GM23338 (cell line): Measurements from ENCODE around the gene RNF13. TPM values are rescaled to one million over a fixed set of nuclear protein-coding genes. Genes with fewer than 3 reads are reported as not detected.

Source experiments
- ATAC-seq: fragments of 200-7000 bp; cut with Tn5 transposase; 3 replicates; pipeline ENCODE4 v1.9.1; 2020
- DNase-seq: peaks from one replicate; pipeline ENCODE4 v3.0.0-alpha.2; 2015; ENCODE audit warnings: low spot score
- H2AFZ ChIP-seq: fragments of 200-600 bp; sonication (generic); 2 replicates; pipeline ENCODE4 v1.8.0; 2016; ENCODE audit warnings: antibody characterized with exemption, mild to moderate bottlenecking, moderate library complexity
- H3F3A ChIP-seq: fragments of 200-600 bp; sonication (generic); replicated peaks from 2 replicates; pipeline ENCODE4 v1.8.0; 2017; ENCODE audit warnings: antibody characterized with exemption, mixed run types, low read depth
- H3K27ac ChIP-seq: fragments of 200-600 bp; sonication (generic); 2 replicates; pipeline ENCODE4 v1.6.1; 2016; ENCODE audit warnings: low read depth
- H3K27me3 ChIP-seq: fragments of 200-600 bp; sonication (generic); 2 replicates; pipeline ENCODE4 v1.8.0; 2016; ENCODE audit warnings: mild to moderate bottlenecking, mixed run types, moderate library complexity; ENCODE audit not compliant: insufficient read depth
- H3K36me3 ChIP-seq: fragments of 200-600 bp; sonication (generic); 2 replicates; pipeline ENCODE4 v1.8.0; 2016; ENCODE audit warnings: mild to moderate bottlenecking; ENCODE audit not compliant: insufficient read depth
- H3K4me1 ChIP-seq: fragments of 200-600 bp; sonication (generic); 2 replicates; pipeline ENCODE4 v1.8.0; 2016; ENCODE audit warnings: mild to moderate bottlenecking, moderate library complexity; ENCODE audit not compliant: insufficient read depth
- H3K4me2 ChIP-seq: fragments of 200-600 bp; sonication (generic); 2 replicates; pipeline ENCODE4 v1.7.1; 2017; ENCODE audit warnings: mixed run types
- H3K4me3 ChIP-seq: fragments of 200-600 bp; sonication (generic); 2 replicates; pipeline ENCODE4 v1.6.1; 2016; ENCODE audit warnings: mixed run types
- H3K79me2 ChIP-seq: fragments of 200-600 bp; sonication (generic); replicated peaks from 2 replicates; pipeline ENCODE4 v1.8.0; 2017; ENCODE audit warnings: mild to moderate bottlenecking; ENCODE audit not compliant: insufficient read depth
- H3K9me2 ChIP-seq: fragments of 200-600 bp; sonication (generic); 2 replicates; pipeline ENCODE4 v1.8.0; 2017; ENCODE audit not compliant: insufficient read depth
- H4K20me1 ChIP-seq: fragments of 200-600 bp; sonication (generic); replicated peaks from 2 replicates; pipeline ENCODE4 v1.8.0; 2017; ENCODE audit warnings: mild to moderate bottlenecking; ENCODE audit not compliant: insufficient read depth
- H3K27ac Mint-ChIP-seq: 2 replicates; pipeline ENCODE4 v1.8.0; 2020; ENCODE audit warnings: inconsistent platforms, mild to moderate bottlenecking, moderate library complexity, mixed read lengths
- H3K27me3 Mint-ChIP-seq: 3 replicates; pipeline ENCODE4 v1.8.0; 2022; ENCODE audit warnings: low read depth, mild to moderate bottlenecking, moderate library complexity, mixed read lengths, inconsistent platforms; ENCODE audit not compliant: insufficient read depth, poor library complexity
- H3K36me3 Mint-ChIP-seq: 3 replicates; pipeline ENCODE4 v1.8.0; 2021; ENCODE audit warnings: low read depth, mild to moderate bottlenecking, inconsistent platforms, moderate library complexity, mixed read lengths
- H3K4me1 Mint-ChIP-seq: 3 replicates; pipeline ENCODE4 v1.8.0; 2020; ENCODE audit warnings: mild to moderate bottlenecking, inconsistent platforms, mixed read lengths
- H3K4me3 Mint-ChIP-seq: 3 replicates; pipeline ENCODE4 v1.8.0; 2021; ENCODE audit warnings: moderate library complexity, mild to moderate bottlenecking, inconsistent platforms, mixed read lengths
- H3K9me3 Mint-ChIP-seq: 3 replicates; pipeline ENCODE4 v1.8.0; 2020; ENCODE audit warnings: moderate library complexity, mild to moderate bottlenecking, inconsistent platforms, mixed read lengths
- CTCF ChIP-seq, 2 experiments: fragments of 200-600 bp in 1 of 2; sonication (generic) in 1 of 2; conservative IDR thresholded peaks; 2 replicates each; pipeline versions ENCODE4 v1.5.1 to v1.6.1; 2016 to 2017; ENCODE audit warnings: antibody characterized with exemption in 2 of 2, low read depth in 2 of 2, mild to moderate bottlenecking in 2 of 2, moderate library complexity in 1 of 2
- EZH2 ChIP-seq: fragments of 200-600 bp; sonication (generic); IDR thresholded peaks from one replicate; pipeline ENCODE4 v1.8.0; 2017; ENCODE audit warnings: antibody characterized with exemption, mild to moderate bottlenecking, low read depth; ENCODE audit not compliant: unreplicated experiment
- EZH2phosphoT487 ChIP-seq: fragments of 200-600 bp; sonication (generic); IDR thresholded peaks from one replicate; pipeline ENCODE4 v1.8.1; 2018; ENCODE audit warnings: antibody characterized with exemption; ENCODE audit not compliant: unreplicated experiment
- ZNF331 ChIP-seq: fragments of 250-450 bp; sonication (Bioruptor Pico); IDR thresholded peaks from 2 replicates; pipeline ENCODE4 v1.5.0; 2020; ENCODE audit warnings: low read depth, mild to moderate bottlenecking, moderate library complexity
- ZNF462 ChIP-seq: fragments of 250-450 bp; sonication (Bioruptor Pico); IDR thresholded peaks from 2 replicates; pipeline ENCODE4 v1.5.0; 2020; ENCODE audit warnings: mild to moderate bottlenecking, moderate library complexity
- polyA plus RNA-seq: library from polyadenylated mRNA; unstranded; fragments of >200 nt; fragmentation: Nextera tagmentation; extraction: Ambion mirVana; gene quantifications from 2 replicates; pipeline ENCODE4 v1.2.1, GENCODE V29; 2016
- total RNA-seq: library from RNA; depleted of rRNA; stranded (reverse); fragments of >200 nt; shearing (Covaris generic); gene quantifications from 2 replicates; pipeline ENCODE4 v1.2.3, GENCODE V29; 2014
- TF ChIP-seq, protein P1 (sequence below): IDR thresholded peaks from one replicate; pipeline ENCODE4 v1.6.1; 2018; ENCODE audit warnings: antibody characterized with exemption; ENCODE audit not compliant: unreplicated experiment

Gene RNF13
- total and polyA plus RNA-seq, 2 experiments from 2014 or later = 46.3 to 101 TPM

GRCh38 chr3:149877668-149878067, 64.7 kb downstream of the RNF13 start (continued):
- TF ChIP-seq ZNF462 (CRISPR knock-in tag) (no peak), EZH2phosphoT487 (no peak), EZH2 (no peak)
- TF ChIP-seq, protein P1, sequence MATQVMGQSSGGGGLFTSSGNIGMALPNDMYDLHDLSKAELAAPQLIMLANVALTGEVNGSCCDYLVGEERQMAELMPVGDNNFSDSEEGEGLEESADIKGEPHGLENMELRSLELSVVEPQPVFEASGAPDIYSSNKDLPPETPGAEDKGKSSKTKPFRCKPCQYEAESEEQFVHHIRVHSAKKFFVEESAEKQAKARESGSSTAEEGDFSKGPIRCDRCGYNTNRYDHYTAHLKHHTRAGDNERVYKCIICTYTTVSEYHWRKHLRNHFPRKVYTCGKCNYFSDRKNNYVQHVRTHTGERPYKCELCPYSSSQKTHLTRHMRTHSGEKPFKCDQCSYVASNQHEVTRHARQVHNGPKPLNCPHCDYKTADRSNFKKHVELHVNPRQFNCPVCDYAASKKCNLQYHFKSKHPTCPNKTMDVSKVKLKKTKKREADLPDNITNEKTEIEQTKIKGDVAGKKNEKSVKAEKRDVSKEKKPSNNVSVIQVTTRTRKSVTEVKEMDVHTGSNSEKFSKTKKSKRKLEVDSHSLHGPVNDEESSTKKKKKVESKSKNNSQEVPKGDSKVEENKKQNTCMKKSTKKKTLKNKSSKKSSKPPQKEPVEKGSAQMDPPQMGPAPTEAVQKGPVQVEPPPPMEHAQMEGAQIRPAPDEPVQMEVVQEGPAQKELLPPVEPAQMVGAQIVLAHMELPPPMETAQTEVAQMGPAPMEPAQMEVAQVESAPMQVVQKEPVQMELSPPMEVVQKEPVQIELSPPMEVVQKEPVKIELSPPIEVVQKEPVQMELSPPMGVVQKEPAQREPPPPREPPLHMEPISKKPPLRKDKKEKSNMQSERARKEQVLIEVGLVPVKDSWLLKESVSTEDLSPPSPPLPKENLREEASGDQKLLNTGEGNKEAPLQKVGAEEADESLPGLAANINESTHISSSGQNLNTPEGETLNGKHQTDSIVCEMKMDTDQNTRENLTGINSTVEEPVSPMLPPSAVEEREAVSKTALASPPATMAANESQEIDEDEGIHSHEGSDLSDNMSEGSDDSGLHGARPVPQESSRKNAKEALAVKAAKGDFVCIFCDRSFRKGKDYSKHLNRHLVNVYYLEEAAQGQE = no peak

GRCh38 chr3:149879872-149880271, 66.9 kb downstream of the RNF13 start:
- Mint-ChIP-seq H3K4me3 (no peak overlapping the region), H3K4me1 (no peaks in the 10 kb centered on the region), H3K27me3 (peaks cover 2% of the 10 kb centered on the region), H3K36me3 (peaks cover 9% of the 10 kb centered on the region), H3K27ac (no peak overlapping the region; the same call in 1 of the 2 replicates), H3K9me3 (peaks cover 6% of the 10 kb centered on the region; the same call in 2 of the 3 replicates)
- peak; percentile 88 for ATAC-seq
- no peaks in the 10 kb centered on the region for H3K9me2 ChIP-seq
- no peaks in the 10 kb centered on the region; the same call in 1 of the 2 replicates for H4K20me1 ChIP-seq
- H3K4me2 ChIP-seq = no peak overlapping the region
- DNase-seq = peak; percentile 82
- no peaks in the 10 kb centered on the region for H3F3A ChIP-seq
- TF ChIP-seq ZNF331 (no peak), CTCF (conservative IDR thresholded peaks at IDR 0.05; ENCODE audit: low read depth in 2 of 2) (peak; percentile 76 to 81)
- H3K4me3 ChIP-seq = no peak overlapping the region
- no peaks in the 10 kb centered on the region for H3K27me3 ChIP-seq
- peaks cover 7% of the 10 kb centered on the region; the same call in 1 of the 2 replicates for H3K79me2 ChIP-seq
- H2AFZ ChIP-seq = no peak overlapping the region
- H3K36me3 ChIP-seq = no peaks in the 10 kb centered on the region
- H3K27ac ChIP-seq = no peak overlapping the region
- H3K4me1 ChIP-seq = no peaks in the 10 kb centered on the region
